ENCODE results near the gene PLA2G5. TPM values are rescaled to one million over a fixed set of nuclear protein-coding genes. Genes with fewer than 3 reads are reported as not detected.

The PLA2G5 gene
- total and polyA plus RNA-seq, 2 of the 13 experiments (the other 11 are each of a cell fraction or from before 2014, with no cell fraction given): not detected

- 0 out of 4 replicates have a peak, but pooled peaks of 1 of the 2 experiments have one; percentile 22 for TF ChIP-seq HMGXB4 (CRISPR knock-in tag; IDR thresholded peaks at IDR 0.05; ENCODE audit: borderline replicate concordance in 1 of 2, low read depth in 1 of 2)
- peak; percentile 16; the same call in 1 of the 2 replicates for TF ChIP-seq HNF1B (CRISPR knock-in tag; IDR thresholded peaks at IDR 0.05)
- TF ChIP-seq ZNF253 (CRISPR knock-in tag; IDR thresholded peaks at IDR 0.05; ENCODE audit: borderline replicate concordance): 0 out of 2 replicates have a peak, but pooled peaks have one; percentile 23
- TF ChIP-seq FOXA1 (IDR thresholded peaks at IDR 0.05): no peak
- peak; percentile 49; the same call in 1 of the 2 replicates for TF ChIP-seq FOXA1 (CRISPR knock-in tag; IDR thresholded peaks at IDR 0.05)
- TF ChIP-seq ZNF501 (CRISPR knock-in tag; IDR thresholded peaks at IDR 0.05): 0 out of 2 replicates have a peak, but pooled peaks have one; percentile 36
- TF ChIP-seq ZFP41 (CRISPR knock-in tag; IDR thresholded peaks at IDR 0.05; ENCODE audit: borderline replicate concordance): no peak
- TF ChIP-seq ZNF614 (CRISPR knock-in tag; IDR thresholded peaks at IDR 0.05; ENCODE audit: borderline replicate concordance): peak; percentile 82; the same call in 1 of the 2 replicates
- TF ChIP-seq RAD21 (CRISPR knock-in tag; IDR thresholded peaks at IDR 0.05): peak; percentile 71
- TF ChIP-seq ZNF224 (CRISPR knock-in tag; IDR thresholded peaks at IDR 0.05): no peak
- no peak for TF ChIP-seq DPF2 (CRISPR knock-in tag; IDR thresholded peaks at IDR 0.05; ENCODE audit: borderline replicate concordance, low read depth)
- peak; percentile 79 for TF ChIP-seq SMC3 (IDR thresholded peaks at IDR 0.05; ENCODE audit: low read length)
Measured at GRCh38 chr1:20100632-20101355, 30.8 kb downstream of the PLA2G5 start (continued).
